Fibroblast of lung (primary cell): ENCODE results near the gene CTNNA2.

Experiments used
- EZH2 ChIP-seq: IDR thresholded peaks from 2 replicates; pipeline ENCODE4 v1.5.1; 2012; ENCODE audit warnings: low read length, control low read depth, mild to moderate bottlenecking; ENCODE audit errors: missing control alignments
- TF ChIP-seq, protein P1 (sequence below), 2 donors: IDR thresholded peaks in 1 of 2; conservative IDR thresholded peaks in 1 of 2; 1 replicate in 1 of 2; 2 replicates in 1 of 2; pipeline ENCODE4 v1.5.1; 2011 to 2012; ENCODE audit warnings: low read length in 2 of 2, control low read depth in 1 of 2, inconsistent platforms in 1 of 2, low read depth in 1 of 2, mild to moderate bottlenecking in 1 of 2

DNA sequence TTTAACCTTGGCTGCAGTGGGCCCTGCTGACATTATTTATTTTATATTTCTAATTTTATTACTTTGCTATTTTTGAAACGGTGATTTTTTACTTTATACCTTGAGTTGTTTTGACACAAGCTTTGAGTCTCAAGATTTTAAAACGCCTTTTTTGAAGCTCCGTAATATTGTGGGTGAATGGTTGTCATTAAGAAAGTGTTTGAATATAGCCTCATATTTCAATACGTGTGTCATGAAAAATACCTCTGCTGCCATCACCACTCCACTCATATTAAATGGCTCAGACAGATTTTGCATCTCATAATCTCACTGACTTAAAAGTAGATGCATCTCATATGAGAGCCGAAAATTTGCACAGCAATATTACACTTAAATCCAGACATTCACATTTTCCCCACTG, 106.6 kb downstream of the CTNNA2 start:
- TF ChIP-seq, protein P1, sequence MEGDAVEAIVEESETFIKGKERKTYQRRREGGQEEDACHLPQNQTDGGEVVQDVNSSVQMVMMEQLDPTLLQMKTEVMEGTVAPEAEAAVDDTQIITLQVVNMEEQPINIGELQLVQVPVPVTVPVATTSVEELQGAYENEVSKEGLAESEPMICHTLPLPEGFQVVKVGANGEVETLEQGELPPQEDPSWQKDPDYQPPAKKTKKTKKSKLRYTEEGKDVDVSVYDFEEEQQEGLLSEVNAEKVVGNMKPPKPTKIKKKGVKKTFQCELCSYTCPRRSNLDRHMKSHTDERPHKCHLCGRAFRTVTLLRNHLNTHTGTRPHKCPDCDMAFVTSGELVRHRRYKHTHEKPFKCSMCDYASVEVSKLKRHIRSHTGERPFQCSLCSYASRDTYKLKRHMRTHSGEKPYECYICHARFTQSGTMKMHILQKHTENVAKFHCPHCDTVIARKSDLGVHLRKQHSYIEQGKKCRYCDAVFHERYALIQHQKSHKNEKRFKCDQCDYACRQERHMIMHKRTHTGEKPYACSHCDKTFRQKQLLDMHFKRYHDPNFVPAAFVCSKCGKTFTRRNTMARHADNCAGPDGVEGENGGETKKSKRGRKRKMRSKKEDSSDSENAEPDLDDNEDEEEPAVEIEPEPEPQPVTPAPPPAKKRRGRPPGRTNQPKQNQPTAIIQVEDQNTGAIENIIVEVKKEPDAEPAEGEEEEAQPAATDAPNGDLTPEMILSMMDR (conservative IDR thresholded peaks at IDR 0.05 in 1 of 2, IDR thresholded peaks at IDR 0.05 in 1 of 2; ENCODE audit: low read depth in 1 of 2, low read length in 2 of 2), result no peak
- no peak for TF ChIP-seq EZH2
